GM18498 (cell line): ENCODE measurements around the gene CTDSPL.

Source experiments
- ATAC-seq: cut with Tn5 transposase; IDR thresholded peaks from one replicate; pipeline ENCODE4 v1.9.1; 2021; ENCODE audit warnings: mild to moderate bottlenecking, moderate library complexity; ENCODE audit not compliant: unreplicated experiment

Gene CTDSPL

GRCh38 chr3:38015485-38015884 lies 153.8 kb downstream of the CTDSPL start:
- ATAC-seq: no peak

- no peak for ATAC-seq
Observed at GRCh38 chr3:38015984-38016383, 154.3 kb downstream of the CTDSPL start.

DNA sequence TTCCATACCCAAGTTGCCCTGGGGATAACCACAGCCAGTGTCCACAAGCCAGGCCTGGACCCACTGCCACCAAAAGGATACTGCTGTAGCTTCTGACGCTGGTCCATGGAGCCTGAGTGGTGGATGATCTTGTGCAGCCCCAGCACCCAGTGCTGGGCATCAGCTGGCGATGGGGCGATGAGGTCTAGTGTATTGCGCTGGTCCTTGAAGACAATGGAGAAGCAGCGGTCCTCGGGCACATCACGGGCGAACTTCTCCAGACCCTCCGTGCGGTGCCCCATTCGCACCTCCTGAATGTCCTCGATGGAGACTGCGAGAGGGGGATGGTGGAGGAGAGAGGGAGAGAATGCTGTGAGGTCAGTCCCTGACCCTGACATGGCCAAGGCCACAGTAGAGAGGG lies 154.7 kb downstream of the CTDSPL start:
- ATAC-seq: no peak

GRCh38 chr3:38016847-38017444 lies 155.3 kb downstream of the CTDSPL start:
- no peak for ATAC-seq

- ATAC-seq: no peak
Observed at GRCh38 chr3:38017445-38018295, 156.0 kb downstream of the CTDSPL start.

GRCh38 chr3:38018296-38019266 lies 156.9 kb downstream of the CTDSPL start:
- no peak for ATAC-seq

- ATAC-seq: no peak
Observed at GRCh38 chr3:38019658-38020341, 158.1 kb downstream of the CTDSPL start.

DNA sequence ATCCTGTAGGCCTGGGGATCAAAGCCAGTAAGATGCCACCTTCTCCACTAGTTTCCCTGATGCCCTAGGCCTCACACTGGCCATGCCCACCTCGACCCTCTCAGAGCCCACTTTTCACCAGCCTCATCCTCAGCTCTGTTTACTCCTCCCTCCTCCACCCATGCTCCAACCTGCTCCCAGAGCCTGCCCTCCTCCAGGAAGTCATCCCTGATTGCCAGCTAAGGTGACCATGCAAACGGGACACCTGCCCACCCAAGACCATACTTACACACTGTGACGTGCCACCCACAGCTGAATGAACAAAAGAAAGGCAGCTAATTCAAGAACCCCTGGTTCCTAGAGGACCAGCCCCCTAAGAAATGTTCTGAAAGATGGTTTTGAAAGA lies 158.7 kb downstream of the CTDSPL start:
- ATAC-seq: no peak

DNA sequence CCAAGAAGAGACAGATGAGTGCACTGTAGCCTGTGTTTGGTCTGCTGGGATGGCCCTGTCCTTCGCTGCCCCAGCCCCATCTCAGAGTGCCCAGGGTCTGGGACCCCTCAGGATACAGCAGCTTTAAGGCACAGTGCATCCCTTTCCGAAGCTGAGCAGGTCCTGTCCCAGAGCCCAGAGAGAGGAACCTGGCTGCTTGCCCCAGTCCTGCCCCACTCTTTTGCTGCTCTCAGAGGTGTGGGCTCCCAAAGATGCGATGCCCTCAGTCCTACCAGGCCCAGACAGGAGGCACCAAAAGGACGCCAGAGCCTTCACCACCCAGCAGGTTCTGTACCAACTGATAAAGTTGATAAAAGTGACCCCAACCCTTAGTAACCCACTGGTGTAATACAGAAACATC lies 159.5 kb downstream of the CTDSPL start:
- no peak for ATAC-seq

- ATAC-seq: no peak
Observed at GRCh38 chr3:38022301-38022700, 160.6 kb downstream of the CTDSPL start.

- ATAC-seq: no peak
Observed at GRCh38 chr3:38022896-38023709, 161.4 kb downstream of the CTDSPL start.

DNA sequence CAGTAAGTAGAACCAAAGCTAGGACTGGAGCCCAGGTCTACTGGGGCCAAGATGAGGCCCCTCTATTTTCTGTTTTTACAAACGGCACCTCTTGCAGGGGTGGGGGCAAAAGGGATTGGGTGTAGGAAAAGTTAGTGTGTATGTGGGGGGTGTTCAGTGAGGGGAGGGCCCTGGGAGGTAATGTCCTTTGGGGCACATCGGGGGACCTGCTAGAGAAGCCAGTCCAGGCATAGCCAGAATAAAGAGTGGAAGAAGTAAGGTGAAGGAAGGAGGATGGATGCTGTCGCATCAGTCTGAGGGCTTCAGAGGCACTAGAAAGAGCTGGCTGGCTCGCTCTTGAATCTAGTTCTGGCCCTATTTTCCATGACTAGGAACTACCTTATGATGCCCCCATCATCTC lies 165.2 kb downstream of the CTDSPL start:
- ATAC-seq: no peak

DNA sequence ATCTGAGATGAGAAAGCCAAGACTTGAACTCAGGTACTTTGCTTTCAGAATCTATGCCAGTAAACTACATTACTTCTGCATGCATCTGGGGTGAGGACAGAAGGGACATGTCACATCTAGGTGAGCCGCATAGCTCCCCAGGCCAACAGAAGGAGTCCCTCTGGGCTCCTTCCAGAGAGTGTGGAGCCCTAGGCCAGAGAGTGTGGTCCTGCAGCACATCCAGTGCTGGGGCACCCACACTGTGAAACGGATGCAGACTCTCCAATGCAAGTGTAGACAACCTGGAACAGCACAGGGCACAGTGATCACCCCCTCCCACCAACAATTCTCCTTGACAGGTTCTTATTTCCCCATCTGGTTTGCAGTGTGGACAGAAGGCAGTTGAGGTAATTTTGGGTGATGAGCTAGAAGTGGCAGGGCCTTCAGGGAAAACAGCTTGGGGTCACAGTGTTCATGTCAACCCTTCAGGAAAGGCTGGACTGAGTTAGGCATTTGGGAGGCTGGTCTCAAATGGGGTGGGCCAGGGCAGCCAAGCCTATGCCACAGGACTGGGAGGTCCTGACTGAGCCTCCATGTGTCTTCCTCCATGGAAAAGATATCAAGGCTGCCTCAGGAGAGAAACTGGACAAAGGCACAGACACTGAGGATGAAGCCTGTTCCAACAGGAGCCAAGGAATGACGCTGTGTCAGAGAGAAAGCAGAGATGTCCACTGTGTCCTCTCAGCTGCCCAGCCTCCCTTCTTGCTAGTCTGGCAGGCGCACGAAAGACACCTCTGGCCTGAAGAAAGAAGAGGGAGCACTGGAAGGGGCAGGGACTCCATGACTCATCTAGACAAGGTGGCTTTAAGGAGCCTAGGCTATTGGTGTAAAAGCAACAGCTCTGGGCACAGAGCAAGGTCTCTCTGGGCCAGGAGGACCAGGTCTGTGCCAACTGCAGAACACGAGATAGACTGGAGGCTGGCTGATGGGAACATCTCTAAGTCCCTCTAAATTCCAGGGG lies 166.1 kb downstream of the CTDSPL start:
- ATAC-seq: no peak

- ATAC-seq: no peak
Observed at GRCh38 chr3:38028621-38029361, 167.1 kb downstream of the CTDSPL start.

GRCh38 chr3:38029400-38030125 lies 167.9 kb downstream of the CTDSPL start, which contains the start of gene PLCD1:
Gene PLCD1 (minus strand): TSS chr3:38029642. CDS start chr3:38029539, 103 bp downstream.
- no peak for ATAC-seq

DNA sequence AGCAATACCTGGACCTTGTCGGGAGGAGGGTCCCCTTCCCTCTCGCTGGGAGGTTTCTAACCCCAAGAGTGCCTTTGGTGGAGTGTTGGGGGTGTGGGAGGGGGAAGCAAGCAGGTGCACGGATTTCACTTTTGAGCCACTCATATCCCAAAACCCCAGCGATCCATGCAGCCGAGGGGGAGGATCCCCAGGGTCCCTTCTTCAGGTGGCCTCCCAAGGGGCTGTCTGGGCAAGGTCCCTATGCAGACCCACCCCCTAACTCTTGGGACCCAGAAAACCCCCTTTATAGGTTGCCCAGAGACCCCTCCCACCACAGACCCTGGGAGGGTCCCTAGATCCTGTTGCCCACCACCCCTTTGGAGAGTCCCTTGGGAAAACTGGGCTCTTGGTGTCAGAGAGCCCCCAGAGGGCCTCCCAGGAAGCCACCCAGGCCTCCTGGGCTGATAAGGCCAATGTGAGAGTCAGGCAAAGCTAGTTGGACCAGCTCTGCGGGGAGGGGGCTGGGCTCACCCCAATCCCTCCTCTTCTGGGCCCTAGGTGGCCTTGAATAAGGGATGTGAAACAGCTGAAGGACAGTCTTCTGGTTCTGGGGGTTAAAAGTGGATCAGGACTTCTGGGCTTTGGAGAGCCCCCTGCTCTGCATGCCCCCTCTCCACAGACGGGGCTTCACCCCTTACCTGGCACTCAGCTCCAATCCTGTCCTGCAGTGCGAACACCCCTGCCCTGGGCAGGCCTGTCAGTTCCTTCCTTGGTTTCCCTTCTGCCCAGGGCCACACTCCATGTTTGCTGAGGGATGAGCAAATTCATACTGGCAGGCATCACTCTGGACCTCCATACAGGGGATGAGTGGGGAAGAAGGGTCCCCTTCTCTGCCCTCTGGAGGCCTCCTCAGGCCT lies 168.7 kb downstream of the CTDSPL start:
- ATAC-seq: no peak
